GM23338 (cell line): ENCODE results near the gene AKIRIN2.

Experiments used
- CREB1 ChIP-seq: fragments of 250-450 bp; sonication (Bioruptor Pico); IDR thresholded peaks from 2 replicates; pipeline ENCODE4 v1.5.0; 2020; ENCODE audit warnings: low read depth, mild to moderate bottlenecking, moderate library complexity
- ETS1 ChIP-seq: IDR thresholded peaks from 2 replicates; pipeline ENCODE4 v1.6.1; 2016; ENCODE audit warnings: antibody characterized with exemption
- EZH2 ChIP-seq: fragments of 200-600 bp; sonication (generic); IDR thresholded peaks from one replicate; pipeline ENCODE4 v1.8.0; 2017; ENCODE audit warnings: antibody characterized with exemption, mild to moderate bottlenecking, low read depth; ENCODE audit not compliant: unreplicated experiment
- EZH2phosphoT487 ChIP-seq: fragments of 200-600 bp; sonication (generic); IDR thresholded peaks from one replicate; pipeline ENCODE4 v1.8.1; 2018; ENCODE audit warnings: antibody characterized with exemption; ENCODE audit not compliant: unreplicated experiment
- JUNB ChIP-seq: IDR thresholded peaks from one replicate; pipeline ENCODE4 v1.6.1; 2016; ENCODE audit warnings: antibody characterized with exemption; ENCODE audit not compliant: unreplicated experiment
- NANOG ChIP-seq: IDR thresholded peaks from 2 replicates; pipeline ENCODE4 v1.6.1; 2016; ENCODE audit warnings: antibody characterized with exemption, borderline replicate concordance
- POLR2AphosphoS5 ChIP-seq: IDR thresholded peaks from 2 replicates; pipeline ENCODE4 v1.6.1; 2016; ENCODE audit warnings: antibody characterized with exemption, low read depth
- STAT1 ChIP-seq: IDR thresholded peaks from one replicate; pipeline ENCODE4 v1.6.1; 2016; ENCODE audit warnings: antibody characterized with exemption; ENCODE audit not compliant: unreplicated experiment
- TF ChIP-seq, protein P1 (sequence below), 2 experiments: fragments of 200-600 bp in 1 of 2; sonication (generic) in 1 of 2; conservative IDR thresholded peaks; 2 replicates each; pipeline versions ENCODE4 v1.5.1 to v1.6.1; 2016 to 2017; ENCODE audit warnings: antibody characterized with exemption in 2 of 2, low read depth in 2 of 2, mild to moderate bottlenecking in 2 of 2, moderate library complexity in 1 of 2
- TF ChIP-seq, protein P2 (sequence below): IDR thresholded peaks from one replicate; pipeline ENCODE4 v1.6.1; 2018; ENCODE audit warnings: antibody characterized with exemption; ENCODE audit not compliant: unreplicated experiment

DNA sequence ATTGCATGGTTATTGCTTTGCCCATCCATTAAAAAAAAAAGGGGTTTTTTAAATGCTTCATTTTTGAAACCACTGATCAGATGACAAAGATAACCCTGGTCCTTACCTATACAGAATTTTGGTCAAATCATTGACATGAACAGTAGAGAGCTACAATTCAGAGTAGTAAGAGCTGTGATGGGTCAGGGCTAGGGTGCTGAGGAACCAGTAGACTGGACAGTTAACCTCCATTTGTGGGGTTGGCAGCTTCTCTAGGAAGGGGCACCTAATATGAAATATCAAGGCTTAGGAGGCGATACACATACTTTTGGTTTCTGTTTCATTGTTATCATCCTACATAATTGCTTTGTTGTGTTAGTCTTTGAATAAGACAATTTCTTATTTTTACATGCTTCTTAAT, 57.0 kb downstream of the AKIRIN2 start:
- TF ChIP-seq, protein P1, sequence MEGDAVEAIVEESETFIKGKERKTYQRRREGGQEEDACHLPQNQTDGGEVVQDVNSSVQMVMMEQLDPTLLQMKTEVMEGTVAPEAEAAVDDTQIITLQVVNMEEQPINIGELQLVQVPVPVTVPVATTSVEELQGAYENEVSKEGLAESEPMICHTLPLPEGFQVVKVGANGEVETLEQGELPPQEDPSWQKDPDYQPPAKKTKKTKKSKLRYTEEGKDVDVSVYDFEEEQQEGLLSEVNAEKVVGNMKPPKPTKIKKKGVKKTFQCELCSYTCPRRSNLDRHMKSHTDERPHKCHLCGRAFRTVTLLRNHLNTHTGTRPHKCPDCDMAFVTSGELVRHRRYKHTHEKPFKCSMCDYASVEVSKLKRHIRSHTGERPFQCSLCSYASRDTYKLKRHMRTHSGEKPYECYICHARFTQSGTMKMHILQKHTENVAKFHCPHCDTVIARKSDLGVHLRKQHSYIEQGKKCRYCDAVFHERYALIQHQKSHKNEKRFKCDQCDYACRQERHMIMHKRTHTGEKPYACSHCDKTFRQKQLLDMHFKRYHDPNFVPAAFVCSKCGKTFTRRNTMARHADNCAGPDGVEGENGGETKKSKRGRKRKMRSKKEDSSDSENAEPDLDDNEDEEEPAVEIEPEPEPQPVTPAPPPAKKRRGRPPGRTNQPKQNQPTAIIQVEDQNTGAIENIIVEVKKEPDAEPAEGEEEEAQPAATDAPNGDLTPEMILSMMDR (conservative IDR thresholded peaks at IDR 0.05; ENCODE audit: low read depth in 2 of 2), result no peak
- TF ChIP-seq EZH2 (no peak), CREB1 (CRISPR knock-in tag) (no peak), POLR2AphosphoS5 (no peak), EZH2phosphoT487 (no peak), JUNB (no peak), STAT1 (no peak), ETS1 (no peak), NANOG (no peak)
- TF ChIP-seq, protein P2, sequence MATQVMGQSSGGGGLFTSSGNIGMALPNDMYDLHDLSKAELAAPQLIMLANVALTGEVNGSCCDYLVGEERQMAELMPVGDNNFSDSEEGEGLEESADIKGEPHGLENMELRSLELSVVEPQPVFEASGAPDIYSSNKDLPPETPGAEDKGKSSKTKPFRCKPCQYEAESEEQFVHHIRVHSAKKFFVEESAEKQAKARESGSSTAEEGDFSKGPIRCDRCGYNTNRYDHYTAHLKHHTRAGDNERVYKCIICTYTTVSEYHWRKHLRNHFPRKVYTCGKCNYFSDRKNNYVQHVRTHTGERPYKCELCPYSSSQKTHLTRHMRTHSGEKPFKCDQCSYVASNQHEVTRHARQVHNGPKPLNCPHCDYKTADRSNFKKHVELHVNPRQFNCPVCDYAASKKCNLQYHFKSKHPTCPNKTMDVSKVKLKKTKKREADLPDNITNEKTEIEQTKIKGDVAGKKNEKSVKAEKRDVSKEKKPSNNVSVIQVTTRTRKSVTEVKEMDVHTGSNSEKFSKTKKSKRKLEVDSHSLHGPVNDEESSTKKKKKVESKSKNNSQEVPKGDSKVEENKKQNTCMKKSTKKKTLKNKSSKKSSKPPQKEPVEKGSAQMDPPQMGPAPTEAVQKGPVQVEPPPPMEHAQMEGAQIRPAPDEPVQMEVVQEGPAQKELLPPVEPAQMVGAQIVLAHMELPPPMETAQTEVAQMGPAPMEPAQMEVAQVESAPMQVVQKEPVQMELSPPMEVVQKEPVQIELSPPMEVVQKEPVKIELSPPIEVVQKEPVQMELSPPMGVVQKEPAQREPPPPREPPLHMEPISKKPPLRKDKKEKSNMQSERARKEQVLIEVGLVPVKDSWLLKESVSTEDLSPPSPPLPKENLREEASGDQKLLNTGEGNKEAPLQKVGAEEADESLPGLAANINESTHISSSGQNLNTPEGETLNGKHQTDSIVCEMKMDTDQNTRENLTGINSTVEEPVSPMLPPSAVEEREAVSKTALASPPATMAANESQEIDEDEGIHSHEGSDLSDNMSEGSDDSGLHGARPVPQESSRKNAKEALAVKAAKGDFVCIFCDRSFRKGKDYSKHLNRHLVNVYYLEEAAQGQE, result no peak
